GM18868 (cell line): ENCODE results near the gene SERPINA1.

Source experiments
- ATAC-seq: cut with Tn5 transposase; IDR thresholded peaks from one replicate; pipeline ENCODE4 v1.9.1; 2021; ENCODE audit warnings: mild to moderate bottlenecking, moderate library complexity; ENCODE audit not compliant: unreplicated experiment

The SERPINA1 gene

DNA sequence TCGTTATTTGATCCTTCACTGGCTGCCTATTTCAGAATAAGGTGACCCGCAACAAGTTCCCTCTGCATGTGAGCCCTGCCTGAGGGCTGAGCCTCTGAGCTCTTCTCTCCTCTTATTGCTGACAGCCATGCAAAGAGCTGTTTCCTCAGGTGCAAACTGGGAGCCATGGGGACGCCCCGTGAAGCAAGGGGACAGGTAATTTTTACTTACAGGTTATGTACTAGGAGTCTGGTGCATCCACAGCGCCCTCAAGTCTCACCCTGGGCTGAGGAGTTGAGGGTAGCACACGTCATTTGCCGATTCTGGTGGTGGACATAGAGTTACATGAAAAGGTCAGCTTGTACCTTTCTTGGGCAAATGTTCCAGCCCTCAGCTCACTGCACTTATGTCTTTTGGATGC is 39.1 kb downstream of the SERPINA1 start:
- no peak for ATAC-seq

DNA sequence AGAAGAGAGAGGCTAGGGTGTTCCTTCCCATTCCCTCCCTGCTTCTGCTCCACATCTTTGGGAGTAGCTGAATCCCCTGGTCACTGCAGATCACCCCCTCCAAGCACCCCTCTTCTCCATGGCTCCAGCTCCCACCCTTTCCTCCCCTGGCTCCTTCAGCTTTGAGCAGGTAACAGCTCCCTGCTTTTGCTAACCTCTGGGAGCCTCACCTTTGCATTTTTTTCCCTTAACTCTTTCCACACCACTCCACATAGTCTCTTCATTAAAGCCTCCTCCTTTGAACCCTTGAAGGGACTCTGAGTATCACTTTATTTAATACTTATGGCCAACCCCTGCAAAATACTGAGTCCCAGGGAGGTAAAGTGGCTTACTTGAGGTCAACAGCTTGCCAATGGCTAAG is 39.6 kb downstream of the SERPINA1 start:
- no peak for ATAC-seq

DNA sequence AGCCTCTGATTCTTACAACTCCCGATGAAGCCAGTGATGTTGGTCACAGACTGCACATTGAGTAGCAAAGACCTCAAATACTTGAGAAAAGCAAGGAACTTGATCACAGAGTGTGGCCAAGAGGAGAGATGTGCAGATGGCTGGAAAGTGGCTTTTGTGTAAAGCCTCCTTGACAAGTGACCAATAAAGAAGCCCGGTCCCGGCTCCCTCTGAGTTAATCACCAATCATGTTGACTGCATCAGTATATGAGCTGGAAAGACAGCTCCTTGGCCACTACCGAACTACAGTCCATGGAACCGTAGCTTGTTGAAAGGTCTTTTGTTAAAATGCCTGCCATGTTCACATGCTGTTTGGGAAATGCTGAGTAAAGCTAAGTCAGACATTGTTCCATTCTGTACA is 41.6 kb downstream of the SERPINA1 start:
- no peak for ATAC-seq

DNA sequence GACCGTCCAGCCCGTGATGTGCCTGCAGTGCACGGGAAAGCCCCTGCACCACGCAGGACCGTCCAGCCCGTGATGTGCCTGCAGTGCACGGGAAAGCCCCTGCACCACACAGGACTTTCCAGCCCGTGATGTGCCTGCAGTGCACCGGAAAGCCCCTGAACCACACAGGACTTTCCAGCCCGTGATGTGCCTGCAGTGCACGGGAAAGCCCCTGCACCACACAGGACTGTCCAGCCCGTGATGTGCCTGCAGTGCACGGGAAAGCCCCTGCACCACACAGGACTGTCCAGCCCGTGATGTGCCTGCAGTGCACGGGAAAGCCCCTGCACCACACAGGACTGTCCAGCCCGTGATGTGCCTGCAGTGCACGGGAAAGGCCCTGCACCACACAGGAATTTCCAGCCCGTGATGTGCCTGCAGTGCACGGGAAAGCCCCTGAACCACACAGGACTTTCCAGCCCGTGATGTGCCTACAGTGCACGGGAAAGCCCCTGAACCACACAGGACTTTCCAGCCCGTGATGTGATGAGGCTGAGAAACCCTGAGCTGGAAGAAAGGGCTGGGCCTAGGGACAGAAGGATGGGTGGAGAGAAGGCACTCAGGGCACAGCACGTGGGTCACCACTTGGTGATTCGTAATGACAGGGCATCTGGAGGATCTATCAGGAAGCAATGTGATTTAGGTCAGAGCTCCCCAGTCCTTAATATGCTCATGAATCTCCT is 42.2 kb downstream of the SERPINA1 start:
- ATAC-seq, result peak; percentile 71

DNA sequence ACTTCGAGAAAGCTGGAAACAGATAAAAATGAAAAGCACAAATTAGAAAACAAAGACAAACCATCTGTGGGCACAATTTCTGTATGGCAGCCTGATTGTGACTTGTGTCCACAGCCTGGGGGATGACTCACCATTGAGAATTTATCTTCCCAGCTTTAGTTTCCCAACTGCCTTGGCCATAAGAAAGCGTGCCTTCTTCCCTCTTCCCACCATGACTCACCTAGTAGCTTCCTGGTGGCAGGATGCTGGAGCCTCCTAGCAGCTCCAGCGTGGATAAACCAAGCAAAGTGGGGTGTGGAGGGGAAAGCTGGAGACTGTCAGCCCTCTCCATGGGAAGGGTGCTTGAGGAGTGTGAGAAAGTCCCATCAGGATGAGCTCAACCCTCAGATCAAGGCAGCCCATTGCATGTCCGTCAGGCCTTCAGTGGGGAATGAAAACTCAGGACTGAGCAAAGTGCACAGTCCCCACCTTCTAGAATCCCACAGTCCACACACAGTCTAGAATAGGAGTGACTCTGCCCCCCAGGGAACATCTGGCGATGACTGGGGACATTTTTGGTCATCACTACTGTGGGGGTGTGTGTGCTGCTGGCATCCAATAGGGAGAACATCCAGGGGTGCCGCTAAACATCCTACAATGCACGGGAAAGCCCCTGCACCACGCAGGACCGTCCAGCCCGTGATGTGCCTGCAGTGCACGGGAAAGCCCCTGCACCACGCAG is 42.9 kb downstream of the SERPINA1 start:
- ATAC-seq, result no peak

DNA sequence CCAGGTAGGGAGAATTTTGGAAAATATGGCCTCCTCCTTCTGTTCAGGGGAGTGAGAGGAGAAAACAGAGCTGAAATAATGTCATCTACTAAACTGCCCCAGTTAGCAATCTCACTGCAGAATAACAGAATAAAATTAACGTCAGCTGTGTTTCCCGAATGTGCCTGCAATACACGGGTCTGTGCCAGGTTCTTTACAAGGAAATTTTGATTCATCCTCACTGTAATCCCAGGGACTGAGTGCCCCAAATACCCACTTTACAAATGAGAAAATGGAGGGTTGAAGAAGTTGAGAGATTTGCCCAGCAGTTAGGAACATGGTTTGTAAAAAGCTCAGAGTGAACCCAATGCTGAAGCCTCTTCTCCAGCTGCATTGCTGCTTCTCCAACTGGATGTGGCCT is 44.0 kb downstream of the SERPINA1 start:
- ATAC-seq, result no peak

DNA sequence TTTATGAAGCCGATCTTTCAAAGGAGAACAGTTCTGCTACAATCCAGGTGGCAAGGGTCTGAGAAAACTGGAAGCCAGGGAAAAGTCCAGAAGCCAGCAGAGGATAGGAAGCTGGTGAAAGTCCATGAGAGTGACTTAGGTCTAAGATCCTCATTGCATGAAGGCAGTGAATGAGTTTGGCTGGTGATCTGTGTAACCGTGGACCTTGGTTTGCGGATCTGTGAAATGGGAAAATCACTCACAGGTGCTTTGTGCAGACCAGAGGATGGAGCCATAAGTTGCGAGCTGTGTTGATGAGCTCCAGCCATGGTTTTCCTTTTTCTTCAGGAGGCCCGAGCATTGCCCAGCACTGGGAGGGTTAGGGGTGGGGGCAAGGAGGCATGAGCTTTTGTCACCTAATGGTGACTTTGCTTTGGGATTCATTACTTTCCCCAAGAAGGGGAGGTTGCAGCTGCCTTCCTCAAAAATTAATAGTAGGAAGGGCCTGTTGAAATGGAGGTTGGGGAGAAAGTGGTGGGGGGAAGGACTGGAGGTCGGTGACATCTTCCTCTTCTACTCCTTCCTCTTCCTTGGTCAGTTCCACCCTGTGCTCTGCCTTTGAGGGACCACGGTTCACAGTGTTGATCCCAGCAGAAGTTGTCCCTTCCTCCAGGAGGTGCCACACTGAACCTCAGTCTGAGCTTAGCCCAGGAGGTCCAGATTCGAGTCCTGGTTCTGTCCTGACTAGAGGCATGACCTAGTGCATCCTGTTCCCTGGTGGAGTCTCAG is 45.0 kb downstream of the SERPINA1 start:
- ATAC-seq, result no peak

DNA sequence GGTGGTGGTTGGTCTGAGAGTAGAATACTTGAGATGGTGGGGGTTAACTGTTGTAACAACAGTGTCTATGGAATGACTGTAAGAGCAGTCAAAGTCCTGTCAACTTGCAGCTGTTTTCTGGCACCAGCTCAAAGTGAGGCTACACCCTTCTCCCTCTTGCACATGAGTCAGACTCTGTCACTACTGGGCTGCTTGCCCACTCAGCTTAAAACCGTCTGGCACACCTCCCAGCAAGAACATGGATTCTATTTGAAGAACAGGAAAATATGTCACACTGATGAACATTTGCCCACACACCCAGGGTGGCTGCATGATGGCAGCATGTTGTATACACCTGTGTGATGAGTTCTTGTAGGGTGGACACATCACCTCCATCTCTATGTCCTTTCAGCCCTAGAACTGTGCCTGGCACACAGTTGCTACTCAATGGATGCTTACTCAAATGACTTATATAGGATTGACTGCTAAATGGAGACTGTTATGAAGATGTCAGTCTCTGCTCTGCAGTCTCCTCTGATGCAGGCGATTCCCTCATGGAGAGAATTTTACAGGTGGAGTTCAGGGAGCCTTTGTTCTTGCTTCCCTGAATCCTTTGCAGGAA is 46.0 kb downstream of the SERPINA1 start:
- ATAC-seq, result no peak

DNA sequence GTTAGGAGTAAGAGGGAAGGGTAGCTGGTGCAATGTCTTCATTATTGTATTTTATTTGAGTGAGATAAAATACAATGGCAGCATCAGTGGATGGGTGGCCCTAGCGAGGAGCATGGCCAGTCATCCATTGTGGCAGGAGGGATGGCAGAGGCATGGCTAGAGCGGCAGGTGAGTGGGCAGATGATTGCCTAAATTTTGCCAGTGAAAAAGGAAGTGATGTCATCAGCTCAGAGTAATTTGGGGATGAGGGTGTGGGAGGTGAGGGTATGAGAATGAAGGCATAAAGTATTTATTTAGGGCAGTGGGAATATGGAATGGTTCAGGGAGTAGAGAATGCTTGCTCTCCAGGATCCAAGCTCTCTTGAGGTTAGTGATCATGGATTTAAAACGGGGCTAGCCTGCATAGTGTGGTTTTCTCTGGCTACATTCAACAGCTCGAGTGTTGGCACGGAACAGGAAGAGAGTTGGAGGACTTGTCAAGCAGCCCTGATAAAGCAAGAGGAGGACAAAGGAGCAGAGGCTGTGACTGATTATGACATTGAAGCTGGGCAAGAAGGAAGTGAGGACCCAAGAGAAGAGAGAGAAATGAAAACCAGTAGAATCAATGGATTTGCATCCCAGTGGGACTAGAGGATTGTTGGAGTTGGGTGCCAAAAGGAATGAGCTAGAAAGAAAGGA is 46.6 kb downstream of the SERPINA1 start:
- no peak for ATAC-seq

DNA sequence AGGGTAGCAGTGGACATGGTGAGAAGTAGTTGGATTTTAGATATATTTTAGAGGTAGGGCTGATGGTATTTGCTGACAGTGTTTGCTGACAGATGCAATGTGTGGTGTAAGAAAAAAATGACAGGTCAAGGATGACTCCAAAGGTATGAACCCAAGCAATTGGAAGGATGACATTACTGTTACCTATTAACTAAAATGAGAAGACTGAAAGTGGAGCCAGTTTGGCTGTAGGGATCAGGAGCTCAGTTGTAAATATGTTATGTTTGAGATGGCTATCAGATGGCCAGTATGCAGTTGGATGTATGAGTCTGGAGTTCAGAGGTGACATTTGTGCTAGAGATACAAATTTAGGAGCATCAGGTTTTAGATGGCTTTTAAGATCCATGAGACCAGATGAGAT is 47.9 kb downstream of the SERPINA1 start:
- no peak for ATAC-seq

DNA sequence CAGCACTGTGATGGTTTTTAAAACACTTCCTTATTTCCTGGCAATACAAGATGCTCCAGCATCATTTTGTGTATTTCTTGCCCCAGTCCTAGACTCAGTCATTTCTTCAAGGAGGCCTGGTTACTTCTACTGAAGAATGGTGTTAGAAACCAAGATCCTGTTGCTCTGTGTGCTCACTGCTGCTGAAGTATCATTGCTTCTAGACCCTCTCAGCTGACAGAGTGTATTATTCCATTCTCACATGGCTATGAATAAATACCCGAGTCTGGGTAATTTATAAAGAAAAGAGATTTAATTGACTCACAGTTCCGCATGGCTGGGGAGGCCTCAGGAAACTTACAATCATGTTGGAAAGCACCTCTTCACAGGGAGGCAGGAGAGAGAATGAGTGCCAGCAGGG is 50.4 kb downstream of the SERPINA1 start:
- ATAC-seq, result no peak

DNA sequence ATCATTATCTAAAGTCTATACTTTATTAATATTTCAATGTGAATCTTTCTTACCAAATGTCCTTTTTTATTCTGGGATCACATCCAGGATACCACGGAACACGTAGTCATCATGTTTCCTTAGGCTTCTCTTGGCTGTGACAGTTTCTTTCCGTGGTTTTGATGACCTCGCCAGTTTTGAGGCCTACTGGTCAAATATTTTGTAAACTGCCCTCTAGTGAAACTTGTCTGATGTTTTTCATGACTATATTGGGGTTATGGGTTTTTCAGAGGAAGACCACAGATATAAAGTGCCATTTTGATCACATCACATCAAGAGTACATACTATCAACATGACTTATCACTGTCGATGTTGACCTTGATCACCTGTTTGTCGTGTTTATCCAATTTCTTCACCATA is 51.1 kb downstream of the SERPINA1 start:
- no peak for ATAC-seq

DNA sequence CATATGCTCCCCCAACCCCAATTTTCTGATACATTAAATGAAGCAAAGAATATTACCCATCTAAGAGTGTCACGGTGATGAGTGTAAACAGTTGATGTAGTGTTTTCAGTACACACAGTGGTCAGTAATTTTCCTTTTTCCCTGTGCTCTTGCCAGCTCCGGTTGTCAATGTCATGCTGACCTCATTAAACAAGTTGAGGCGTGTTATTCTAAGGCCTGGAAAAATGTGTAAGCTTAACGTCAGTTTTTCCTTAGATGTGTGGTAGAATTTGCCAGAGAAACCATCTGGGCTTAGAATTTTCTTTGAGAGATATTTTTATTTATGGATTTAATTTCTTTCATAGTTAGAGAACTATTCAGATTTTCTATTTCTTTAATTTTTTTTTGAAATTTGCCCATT is 53.5 kb downstream of the SERPINA1 start:
- ATAC-seq, result no peak

DNA sequence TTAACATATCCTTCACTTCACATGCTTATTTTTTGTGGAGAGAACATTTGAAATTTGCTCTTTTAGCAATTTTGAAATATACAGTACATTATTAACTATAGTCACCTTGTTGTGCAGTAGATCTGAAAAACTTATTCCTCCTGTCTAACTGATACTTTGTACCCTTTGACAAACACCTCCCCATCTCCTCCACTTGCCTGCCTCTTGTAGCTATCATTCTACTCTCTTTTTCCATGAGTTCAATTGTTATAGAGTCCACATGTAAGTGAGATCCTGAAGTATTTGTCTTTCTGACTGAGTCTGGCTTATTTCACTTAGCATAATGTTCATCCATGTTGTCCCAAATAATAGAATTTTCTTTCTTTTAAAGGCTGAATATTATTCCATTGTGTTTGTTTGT is 55.8 kb downstream of the SERPINA1 start:
- no peak for ATAC-seq

DNA sequence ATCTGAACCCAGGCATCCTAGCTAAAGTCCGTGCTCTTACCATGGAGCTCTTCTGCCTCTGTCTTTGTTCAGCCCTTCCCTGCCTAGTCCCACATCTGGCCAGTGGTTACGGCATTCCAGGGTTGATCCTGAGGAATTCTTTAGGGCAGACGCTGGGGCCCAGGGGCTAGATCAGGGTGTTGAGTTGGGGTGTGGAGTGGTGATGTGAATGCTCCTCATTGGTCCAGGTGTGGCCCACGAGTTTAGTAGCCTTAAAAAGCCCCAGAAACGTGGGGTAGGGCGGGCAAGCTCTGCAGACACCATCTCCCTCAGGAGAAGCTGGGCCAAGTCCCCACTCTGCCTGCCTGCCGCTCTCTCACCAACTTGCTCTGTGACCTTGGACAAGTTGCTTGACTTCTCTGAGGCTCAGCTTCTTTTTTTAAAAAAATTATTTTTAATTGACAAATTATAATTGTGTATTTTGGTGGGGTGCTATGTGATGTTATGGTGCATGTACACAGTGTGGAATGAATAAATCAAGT is 56.3 kb downstream of the SERPINA1 start:
- no peak for ATAC-seq

DNA sequence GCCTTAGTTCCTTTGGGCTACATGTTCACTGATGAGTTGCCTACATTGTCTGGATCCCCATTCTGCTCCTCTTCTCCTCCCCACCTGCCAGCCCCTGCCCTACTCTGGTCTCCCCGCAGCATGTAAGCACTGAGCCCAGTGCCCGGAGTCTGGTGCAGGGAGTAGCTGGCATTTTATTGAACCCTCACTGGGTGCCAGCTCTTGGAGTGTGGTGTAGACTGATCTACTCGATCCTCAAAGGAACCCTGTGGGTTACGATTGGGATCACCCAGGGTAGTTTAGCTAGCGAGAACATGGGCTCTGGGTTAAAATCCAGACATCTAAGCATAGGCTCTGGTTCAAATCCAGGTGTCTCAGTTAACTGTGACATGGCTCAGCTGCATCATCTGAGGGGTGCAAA is 56.9 kb downstream of the SERPINA1 start:
- ATAC-seq, result no peak

DNA sequence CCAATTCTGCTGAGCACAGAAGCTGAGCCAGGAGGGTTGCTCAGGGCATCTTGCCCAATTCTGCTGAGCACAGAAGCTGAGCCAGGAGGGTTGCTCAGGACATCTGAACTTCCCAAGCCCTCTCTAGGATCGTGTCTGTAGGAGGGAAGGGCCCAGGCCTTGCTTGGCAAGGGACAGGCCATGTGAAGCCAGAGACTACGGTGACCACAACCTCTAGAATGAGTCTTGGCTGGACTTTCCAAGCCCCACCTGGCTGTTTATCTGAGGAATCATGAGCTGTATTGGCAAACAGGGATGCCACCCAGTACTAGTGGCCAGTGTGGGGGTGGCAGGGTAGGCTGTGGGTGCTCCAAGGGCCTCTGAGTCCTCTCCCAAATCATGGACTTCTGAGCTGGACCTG is 57.5 kb downstream of the SERPINA1 start:
- ATAC-seq, result no peak

DNA sequence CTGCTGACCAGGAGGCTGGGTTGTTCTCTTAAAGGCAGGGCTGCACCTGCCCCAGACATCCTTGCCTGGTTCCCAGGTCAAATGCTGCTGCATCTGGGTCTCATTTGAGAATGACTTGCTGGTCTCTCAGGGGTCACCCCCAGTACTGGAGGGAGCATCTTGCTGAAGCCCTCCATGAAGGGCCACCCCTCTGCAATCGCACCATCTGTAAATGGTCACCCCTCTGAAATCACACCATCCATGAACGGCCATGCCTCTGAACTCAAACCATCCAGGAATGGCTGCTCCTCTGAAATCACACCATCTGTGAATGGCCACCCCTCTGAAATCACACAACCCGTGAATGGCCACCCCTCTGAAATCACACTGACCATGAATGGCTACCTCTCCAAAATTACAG is 58.0 kb downstream of the SERPINA1 start:
- ATAC-seq, result no peak

DNA sequence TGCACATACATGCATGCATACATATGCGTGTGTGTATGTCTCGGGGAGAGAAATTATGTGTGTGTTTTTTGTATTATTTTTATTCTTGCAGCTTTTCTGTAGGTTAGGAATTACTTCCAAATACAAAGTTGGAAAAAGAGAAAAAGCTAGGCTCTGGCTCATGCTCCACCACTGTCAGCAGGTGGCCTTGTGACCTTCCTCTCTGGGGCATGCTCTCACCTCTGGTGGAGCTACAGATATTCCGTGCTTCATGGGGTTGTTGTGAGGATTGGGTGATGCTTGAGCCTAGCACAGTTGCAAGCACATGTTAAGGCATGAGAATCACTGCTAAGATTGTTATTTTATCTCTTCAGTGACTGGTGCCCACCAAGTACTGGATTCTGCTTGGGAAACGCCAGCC is 58.5 kb downstream of the SERPINA1 start:
- no peak for ATAC-seq

DNA sequence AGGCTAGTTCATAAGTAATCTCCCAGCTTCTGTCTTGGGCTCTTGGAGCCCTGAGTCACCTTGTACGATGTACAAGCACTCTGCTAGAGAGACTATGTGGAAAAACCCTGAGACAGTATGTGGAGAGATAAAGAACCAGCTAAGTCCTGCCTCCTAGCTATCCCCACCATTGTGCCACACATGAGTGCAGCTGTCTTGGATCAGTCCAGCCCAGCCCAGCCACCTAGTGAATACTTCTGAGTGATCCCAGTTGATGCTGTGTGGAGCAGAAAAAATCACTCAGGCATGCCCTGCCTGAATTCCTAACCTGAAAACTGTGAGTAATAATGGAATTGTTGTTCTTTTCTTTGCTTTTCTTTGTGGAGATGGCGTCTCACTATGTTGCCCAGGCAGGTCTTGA is 60.2 kb downstream of the SERPINA1 start:
- no peak for ATAC-seq
